Breast epithelium (tissue), 3 donors: ENCODE results near the gene PPA2.

ENCODE experiments used
- POLR2A ChIP-seq: fragments of 450-650 bp; IDR thresholded peaks from one replicate; pipeline ENCODE4 v1.6.1; 2016; ENCODE audit warnings: antibody characterized with exemption, mild to moderate bottlenecking, moderate library complexity
- POLR2AphosphoS5 ChIP-seq, 3 donors: sonication (generic); formaldehyde crosslinking; IDR thresholded peaks; one replicate each; pipeline ENCODE4 v1.6.1; 2017; ENCODE audit warnings: antibody characterized with exemption in 3 of 3
- TF ChIP-seq, protein P1 (sequence below), 3 donors: fragments of 450-650 bp; IDR thresholded peaks; one replicate each; pipeline ENCODE4 v1.5.1; 2016 to 2017; ENCODE audit warnings: antibody characterized with exemption in 3 of 3, mild to moderate bottlenecking in 3 of 3, moderate library complexity in 3 of 3

DNA sequence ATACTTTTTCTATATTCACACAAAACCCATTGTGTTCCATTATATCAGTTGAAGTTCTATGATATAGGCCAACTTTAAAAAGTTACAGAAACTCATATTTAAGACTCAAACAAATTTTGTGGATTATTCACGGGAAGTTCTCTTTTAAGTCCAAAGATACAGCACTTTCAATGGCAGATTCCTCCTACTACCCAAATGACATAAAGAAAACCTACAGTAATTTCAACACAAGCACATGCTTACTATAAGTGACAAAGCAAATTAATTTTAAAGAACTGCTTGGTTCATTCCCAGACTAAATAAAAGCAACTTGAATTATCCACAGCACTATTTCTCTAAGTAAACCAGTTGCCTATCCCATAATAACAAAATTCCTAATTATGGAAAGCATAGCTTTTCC, 4.1 kb downstream of the PPA2 start:
- TF ChIP-seq POLR2A (no peak), POLR2AphosphoS5 (IDR thresholded peaks at IDR 0.05) (no peak)
- TF ChIP-seq, protein P1, sequence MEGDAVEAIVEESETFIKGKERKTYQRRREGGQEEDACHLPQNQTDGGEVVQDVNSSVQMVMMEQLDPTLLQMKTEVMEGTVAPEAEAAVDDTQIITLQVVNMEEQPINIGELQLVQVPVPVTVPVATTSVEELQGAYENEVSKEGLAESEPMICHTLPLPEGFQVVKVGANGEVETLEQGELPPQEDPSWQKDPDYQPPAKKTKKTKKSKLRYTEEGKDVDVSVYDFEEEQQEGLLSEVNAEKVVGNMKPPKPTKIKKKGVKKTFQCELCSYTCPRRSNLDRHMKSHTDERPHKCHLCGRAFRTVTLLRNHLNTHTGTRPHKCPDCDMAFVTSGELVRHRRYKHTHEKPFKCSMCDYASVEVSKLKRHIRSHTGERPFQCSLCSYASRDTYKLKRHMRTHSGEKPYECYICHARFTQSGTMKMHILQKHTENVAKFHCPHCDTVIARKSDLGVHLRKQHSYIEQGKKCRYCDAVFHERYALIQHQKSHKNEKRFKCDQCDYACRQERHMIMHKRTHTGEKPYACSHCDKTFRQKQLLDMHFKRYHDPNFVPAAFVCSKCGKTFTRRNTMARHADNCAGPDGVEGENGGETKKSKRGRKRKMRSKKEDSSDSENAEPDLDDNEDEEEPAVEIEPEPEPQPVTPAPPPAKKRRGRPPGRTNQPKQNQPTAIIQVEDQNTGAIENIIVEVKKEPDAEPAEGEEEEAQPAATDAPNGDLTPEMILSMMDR (IDR thresholded peaks at IDR 0.05) = no peak
